A673 (cell line): ENCODE results near the gene PAQR5.

ENCODE experiments used
- CTCF ChIP-seq: fragments of 300-800, 200-600 bp; sonication (generic); conservative IDR thresholded peaks from 2 replicates; pipeline ENCODE4 v1.5.1; 2017; ENCODE audit warnings: low read depth, mild to moderate bottlenecking, antibody characterized with exemption, low read length, moderate library complexity, mixed read lengths
- EZH2 ChIP-seq: fragments of 200-600 bp; sonication (generic); IDR thresholded peaks from 2 replicates; pipeline ENCODE4 v1.6.1; 2017; ENCODE audit warnings: borderline replicate concordance, low read depth, mild to moderate bottlenecking, mixed read lengths, antibody characterized with exemption, low read length; ENCODE audit not compliant: poor library complexity, severe bottlenecking

GRCh38 chr15:69275933-69276560, 22.7 kb upstream of the PAQR5 start:
- TF ChIP-seq CTCF (no peak), EZH2 (no peak)
